Body of pancreas (tissue), 4 donors: ENCODE results near the gene PFDN6. TPM values are rescaled to one million over a fixed set of nuclear protein-coding genes. Genes with fewer than 3 reads are reported as not detected.

Experiments used
- ATAC-seq: fragments of 150-250 bp; one replicate; pipeline ENCODE4 v1.9.1; 2016
- DNase-seq, 4 donors: peaks; one replicate each; pipeline ENCODE4 v3.0.0-alpha.2; 2019
- H3K27ac ChIP-seq, 4 donors: fragments of 200-600 bp; sonication (generic); 1 replicate in 3 of 4; 2 replicates in 1 of 4; pipeline versions ENCODE4 v1.5.1 to v1.6.1; 2016 to 2019; ENCODE audit warnings: mild to moderate bottlenecking in 1 of 4, mixed read lengths in 1 of 4, moderate library complexity in 1 of 4
- H3K27me3 ChIP-seq, 2 donors: fragments of 200-600 bp; sonication (generic); one replicate each; pipeline ENCODE4 v1.6.0; 2016; ENCODE audit warnings: mild to moderate bottlenecking in 1 of 2
- H3K36me3 ChIP-seq, 2 donors: fragments of 200-600 bp; sonication (generic); replicated peaks in 1 of 2; 2 replicates each; pipeline ENCODE4 v1.5.1; 2016; ENCODE audit warnings: low read depth in 2 of 2; ENCODE audit not compliant: insufficient read depth in 1 of 2
- H3K4me1 ChIP-seq: fragments of 200-600 bp; sonication (generic); one replicate; pipeline ENCODE4 v1.6.0; 2016
- H3K4me3 ChIP-seq, 2 donors: fragments of 200-600 bp; sonication (generic); 1 replicate in 1 of 2; 2 replicates in 1 of 2; pipeline ENCODE4 v1.5.1; 2016 to 2019
- H3K9me3 ChIP-seq, 3 donors: fragments of 200-600 bp; sonication (generic); 1 replicate in 2 of 3; 2 replicates in 1 of 3; pipeline ENCODE4 v1.5.1; 2016
- POLR2A ChIP-seq, 3 donors: fragments of 450-650 bp; IDR thresholded peaks; one replicate each; pipeline ENCODE4 v1.6.1; 2016; ENCODE audit warnings: antibody characterized with exemption in 3 of 3, mild to moderate bottlenecking in 2 of 3
- WGBS, 2 donors: methylation state at CpG; one replicate each; pipeline ENCODE4 v1.1.5; 2017; 5-methylcytosine and 5-hydroxymethylcytosine counted together
- intact Hi-C: fragments of 100-400 bp; cut with DNase I; formaldehyde crosslinking; loops from one replicate; pipeline ENCODE4 v1.15.1; 2023
- total RNA-seq, 2 donors: library from RNA; depleted of rRNA; stranded (reverse); fragments of >200 nt; gene quantifications; one replicate each; pipeline ENCODE4 v1.1.0, GENCODE V29; 2016
- TF ChIP-seq, protein P1 (sequence below), 7 experiments: fragments of 450-650 bp in 4 of 7; fragments of 200-600 bp in 3 of 7; sonication (generic) in 3 of 7; IDR thresholded peaks; one replicate each; pipeline ENCODE4 v1.5.1; 2016 to 2019; ENCODE audit warnings: antibody characterized with exemption in 7 of 7

Gene PFDN6
- total RNA-seq, 2 donors from 2014 or later = 10.2 to 19.7 TPM

DNA sequence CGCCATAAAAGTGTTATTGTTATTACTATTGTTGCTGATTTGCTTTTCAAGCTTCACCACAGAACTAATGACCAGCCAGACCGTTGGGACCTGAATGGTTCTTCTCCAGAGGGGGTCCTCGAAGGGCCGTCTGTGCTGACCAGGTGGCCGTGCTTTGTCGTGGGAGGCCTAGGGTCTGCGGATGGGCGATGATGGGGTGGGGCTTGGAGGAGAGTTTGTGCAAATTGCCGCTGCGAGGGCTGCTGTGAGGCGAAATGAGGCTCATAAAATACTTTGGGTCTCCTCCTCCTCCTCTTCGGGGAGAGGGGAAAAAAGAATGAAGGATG, 34.2 kb downstream of the PFDN6 start:
- H3K4me1 ChIP-seq = peaks cover 43% of the 10 kb centered on the region
- intact Hi-C loops = no loop called here
- DNase-seq = no peak
- no peak for ATAC-seq
- no peaks in the 10 kb centered on the region for H3K27me3 ChIP-seq
- peak overlapping the region; percentile 73 to 88 (median 86) for H3K27ac ChIP-seq
- 0 to 2% methylated on average over 10 to 12 of the region's 12 CpGs for WGBS, 2 donors
- H3K4me3 ChIP-seq = peak overlapping the region; percentile 14 to 30
- H3K9me3 ChIP-seq = no peaks in the 10 kb centered on the region
- TF ChIP-seq, protein P1, sequence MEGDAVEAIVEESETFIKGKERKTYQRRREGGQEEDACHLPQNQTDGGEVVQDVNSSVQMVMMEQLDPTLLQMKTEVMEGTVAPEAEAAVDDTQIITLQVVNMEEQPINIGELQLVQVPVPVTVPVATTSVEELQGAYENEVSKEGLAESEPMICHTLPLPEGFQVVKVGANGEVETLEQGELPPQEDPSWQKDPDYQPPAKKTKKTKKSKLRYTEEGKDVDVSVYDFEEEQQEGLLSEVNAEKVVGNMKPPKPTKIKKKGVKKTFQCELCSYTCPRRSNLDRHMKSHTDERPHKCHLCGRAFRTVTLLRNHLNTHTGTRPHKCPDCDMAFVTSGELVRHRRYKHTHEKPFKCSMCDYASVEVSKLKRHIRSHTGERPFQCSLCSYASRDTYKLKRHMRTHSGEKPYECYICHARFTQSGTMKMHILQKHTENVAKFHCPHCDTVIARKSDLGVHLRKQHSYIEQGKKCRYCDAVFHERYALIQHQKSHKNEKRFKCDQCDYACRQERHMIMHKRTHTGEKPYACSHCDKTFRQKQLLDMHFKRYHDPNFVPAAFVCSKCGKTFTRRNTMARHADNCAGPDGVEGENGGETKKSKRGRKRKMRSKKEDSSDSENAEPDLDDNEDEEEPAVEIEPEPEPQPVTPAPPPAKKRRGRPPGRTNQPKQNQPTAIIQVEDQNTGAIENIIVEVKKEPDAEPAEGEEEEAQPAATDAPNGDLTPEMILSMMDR (IDR thresholded peaks at IDR 0.05) = no peak
- TF ChIP-seq POLR2A (IDR thresholded peaks at IDR 0.05) = no peak
- H3K36me3 ChIP-seq = peaks cover 3 to 4% of the 10 kb centered on the region in 2 donors

DNA sequence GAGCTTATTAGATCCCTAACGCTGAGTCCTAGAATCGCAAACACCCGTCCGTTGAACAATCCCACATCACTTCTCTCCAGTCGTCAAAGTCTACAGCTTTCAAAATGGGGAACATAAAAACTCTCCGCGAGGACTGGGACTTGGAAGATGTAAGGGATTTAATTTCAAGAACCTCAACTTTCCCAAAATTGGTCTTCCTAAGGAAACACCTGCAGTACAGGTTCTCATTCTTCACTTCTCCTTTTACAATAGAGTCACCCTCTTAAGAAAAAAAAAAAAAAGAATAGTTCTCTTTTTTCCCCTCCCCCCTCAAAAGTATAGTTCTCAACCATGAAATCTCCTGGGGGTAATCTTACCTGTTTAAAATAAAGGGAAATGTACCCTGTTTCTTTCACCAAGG, 34.7 kb downstream of the PFDN6 start:
- DNase-seq (no peak), ATAC-seq (no peak)
- peaks cover 38% of the 10 kb centered on the region for H3K4me1 ChIP-seq
- intact Hi-C loops = no loop called here
- H3K9me3 ChIP-seq = no peaks in the 10 kb centered on the region
- H3K36me3 ChIP-seq = peaks cover 0 to 3% of the 10 kb centered on the region in 2 donors
- no peaks in the 10 kb centered on the region for H3K27me3 ChIP-seq
- peak overlapping the region in 3 of 4 donors; percentile 73 to 88 (median 87) for H3K27ac ChIP-seq
- 6 to 24% methylated on average over 7 of the region's 7 CpGs for whole genome bisulfite sequencing, 2 donors
- H3K4me3 ChIP-seq = no peak overlapping the region
- TF ChIP-seq, protein P1 (IDR thresholded peaks at IDR 0.05) = no peak

DNA sequence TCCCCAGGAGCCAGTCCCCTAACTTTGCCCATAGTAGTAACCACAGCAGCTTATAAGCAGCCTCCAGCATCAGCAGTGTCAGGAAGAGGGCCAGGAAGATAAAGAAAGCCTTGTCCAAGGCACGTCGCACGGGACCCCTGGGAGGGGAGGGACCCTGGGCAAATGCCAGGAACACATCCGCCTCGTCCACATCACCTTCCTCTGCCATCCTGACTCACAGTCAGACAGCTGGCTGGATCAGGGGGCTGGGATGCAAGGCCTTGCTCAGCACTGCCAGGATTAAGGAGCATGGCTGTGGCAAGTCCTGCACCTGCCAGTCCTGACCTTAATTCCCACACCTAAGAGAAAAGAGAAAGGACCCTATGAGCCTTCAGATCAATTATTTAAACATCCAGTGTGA, 39.7 kb downstream of the PFDN6 start:
- ATAC-seq = no peak
- Histone ChIP-seq H3K4me1 (peaks cover 1% of the 10 kb centered on the region), H3K36me3 (no peaks in the 10 kb centered on the region), H3K4me3 (no peak overlapping the region), H3K9me3 (no peaks in the 10 kb centered on the region), H3K27ac (no peak overlapping the region), H3K27me3 (no peaks in the 10 kb centered on the region)
- TF ChIP-seq, protein P1 (IDR thresholded peaks at IDR 0.05) = no peak
- no peak for TF ChIP-seq POLR2A (IDR thresholded peaks at IDR 0.05)
- no peak for DNase-seq
- intact Hi-C loops = no loop called here
- 33 to 39% methylated on average over 5 of the region's 5 CpGs for whole genome bisulfite sequencing, 2 donors

GRCh38 chr6:33330736-33331135, 41.3 kb downstream of the PFDN6 start:
- H3K9me3 ChIP-seq = no peaks in the 10 kb centered on the region
- H3K36me3 ChIP-seq = no peaks in the 10 kb centered on the region
- WGBS, 2 donors = 82 to 83% methylated on average over 10 of the region's 10 CpGs
- no peak for TF ChIP-seq POLR2A (IDR thresholded peaks at IDR 0.05)
- TF ChIP-seq, protein P1 (IDR thresholded peaks at IDR 0.05) = no peak
- intact Hi-C loops = no loop called here
- ATAC-seq = no peak
- H3K27me3 ChIP-seq = no peaks in the 10 kb centered on the region
- H3K4me3 ChIP-seq = no peak overlapping the region
- no peak overlapping the region for H3K27ac ChIP-seq
- DNase-seq = no peak
- H3K4me1 ChIP-seq = no peaks in the 10 kb centered on the region

DNA sequence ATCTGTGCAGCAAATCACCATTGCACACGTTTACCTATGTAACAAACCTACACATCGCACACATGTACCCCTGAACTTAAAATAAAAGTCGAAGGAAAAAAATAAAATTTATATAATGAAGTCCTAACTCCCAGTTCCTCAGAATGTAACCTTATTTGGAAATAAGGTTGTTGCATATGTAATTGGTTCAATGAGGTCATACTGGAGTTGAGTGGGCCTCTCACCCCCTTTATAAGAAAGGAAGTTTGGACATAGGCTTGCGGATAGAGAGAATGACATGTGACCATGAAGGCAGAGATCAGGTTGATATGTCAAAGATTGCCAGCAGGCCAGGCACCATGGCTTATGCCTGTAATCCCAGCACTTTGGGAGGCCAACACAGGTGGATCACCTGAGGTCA, 44.3 kb downstream of the PFDN6 start:
- H3K27me3 ChIP-seq = no peaks in the 10 kb centered on the region
- no peak for DNase-seq
- intact Hi-C loops = no loop called here
- H3K4me3 ChIP-seq = no peak overlapping the region
- 80 to 82% methylated on average over 4 of the region's 4 CpGs for WGBS, 2 donors
- H3K4me1 ChIP-seq = no peaks in the 10 kb centered on the region
- no peaks in the 10 kb centered on the region for H3K36me3 ChIP-seq
- H3K27ac ChIP-seq = no peak overlapping the region
- no peak for ATAC-seq
- TF ChIP-seq POLR2A (IDR thresholded peaks at IDR 0.05) = no peak
- TF ChIP-seq, protein P1 (IDR thresholded peaks at IDR 0.05) = no peak
- no peaks in the 10 kb centered on the region for H3K9me3 ChIP-seq
